ENCODE results near the gene PMEL. TPM values are rescaled to one million over a fixed set of nuclear protein-coding genes. Genes with fewer than 3 reads are reported as not detected.
A peak's percentile ranks its signal among the peaks of the same experiment; 100 is the strongest.

The PMEL gene
- total and polyA plus RNA-seq, 2 of the 8 experiments (the other 6 are each of a cell fraction or from before 2014, with no cell fraction given) = 120 to 382 TPM

DNA sequence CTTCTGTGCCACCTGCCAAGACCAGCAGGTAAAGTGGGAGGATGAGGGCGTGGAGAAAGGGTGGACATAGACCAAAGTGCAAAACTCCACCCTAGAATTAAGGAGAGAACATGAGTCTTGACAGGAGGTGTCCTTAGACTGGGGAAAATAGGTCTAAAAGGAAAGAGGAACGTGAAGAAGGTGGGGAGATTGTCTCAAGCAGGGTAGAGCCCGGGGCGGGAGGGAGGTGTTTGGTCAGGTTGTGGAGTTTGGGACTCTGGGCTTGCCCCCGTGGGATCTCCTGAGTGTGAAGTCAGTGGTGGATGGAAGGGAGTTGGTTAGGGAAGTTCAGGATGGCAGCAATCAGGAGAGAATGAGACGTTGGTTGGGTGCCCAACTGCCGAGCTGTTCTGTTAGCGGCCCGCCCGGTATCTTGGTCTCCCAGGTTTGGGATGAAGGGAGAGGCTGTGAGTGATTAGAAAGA is 34.5 kb downstream of the PMEL start:
- Histone ChIP-seq H3K23ac (ENCODE audit: insufficient read length) (no peak overlapping the region), H3K4me3 (ENCODE audit: extremely low read depth in 1 of 4, insufficient read depth in 2 of 4, low read depth in 3 of 4, low read length in 4 of 4) (peak overlapping the region; percentile 47 to 75 (median 66)), H3K4me1 (replicated peaks in 1 of 4; ENCODE audit: control insufficient read depth in 3 of 4, insufficient read depth in 4 of 4, low read length in 3 of 4) (peaks cover 4 to 20% (median 11%) of the 10 kb centered on the region in 4 experiments; a peak in 6 of 7 replicates), H2AK5ac (ENCODE audit: low read depth, low read length) (no peak overlapping the region; the same call in 1 of the 2 replicates), H3K9ac (replicated peaks in 1 of 4; ENCODE audit: extremely low read depth in 1 of 4, low read depth in 3 of 4, low read length in 3 of 4) (peak overlapping the region in 1 of 4 experiments; percentile 52; a peak in 1 of 7 replicates), H2BK15ac (ENCODE audit: low read length) (peak overlapping the region; percentile 99; the same call in 1 of the 2 replicates), H2AFZ (ENCODE audit: low read length) (peak overlapping the region; percentile 81; the same call in 1 of the 2 replicates), H3K27me3 (replicated peaks in 1 of 4; ENCODE audit: control insufficient read depth in 3 of 4, extremely low read depth in 1 of 4, insufficient read depth in 3 of 4, low read length in 3 of 4) (peaks cover 0 to 21% (median 13%) of the 10 kb centered on the region in 4 experiments; a peak in 6 of 7 replicates), H2BK120ac (replicated peaks; ENCODE audit: low read depth, low read length) (no peak overlapping the region), H3K36me3 (ENCODE audit: control insufficient read depth in 2 of 4, insufficient read depth in 4 of 4, low read length in 3 of 4) (no peaks in the 10 kb centered on the region), H4K91ac (replicated peaks; ENCODE audit: insufficient read length, low read length) (peak overlapping the region; percentile 8), H3K23me2 (ENCODE audit: low read depth, low read length) (peaks cover 17% of the 10 kb centered on the region), H3K79me1 (ENCODE audit: low read depth, low read length) (peaks cover under 1% of the 10 kb centered on the region; the same call in 1 of the 2 replicates), H2BK12ac (ENCODE audit: low read depth, low read length) (peak overlapping the region; percentile 46; the same call in 1 of the 2 replicates), H3K18ac (ENCODE audit: extremely low read depth, low read length) (peak overlapping the region; percentile 62; the same call in 1 of the 2 replicates), H3K9me3 (ENCODE audit: insufficient read depth in 2 of 2, low read depth in 1 of 2, low read length in 1 of 2) (no peaks in the 10 kb centered on the region), H4K8ac (ENCODE audit: extremely low read depth, insufficient read depth, low read length) (no peak overlapping the region), H3K56ac (replicated peaks; ENCODE audit: insufficient read length, low read depth, low read length) (no peak overlapping the region), H4K5ac (ENCODE audit: insufficient read length, low read depth, low read length) (no peak overlapping the region), H3K27ac (ENCODE audit: low read depth, low read length) (no peak overlapping the region), H3K4me2 (ENCODE audit: insufficient read depth in 1 of 2, low read depth in 2 of 2, low read length in 2 of 2) (peak overlapping the region; percentile 92 to 93), H3K4ac (replicated peaks; ENCODE audit: insufficient read length, low read depth, low read length) (no peak overlapping the region), H4K20me1 (replicated peaks in 1 of 2; ENCODE audit: control insufficient read depth in 1 of 2, insufficient read depth in 2 of 2, low read length in 2 of 2) (no peaks in the 10 kb centered on the region), H3K14ac (ENCODE audit: insufficient read length) (no peak overlapping the region), H2BK5ac (ENCODE audit: low read depth, low read length) (peak overlapping the region; percentile 69; the same call in 1 of the 2 replicates), H3K79me2 (ENCODE audit: control insufficient read depth in 1 of 2, insufficient read depth in 2 of 2, low read length in 2 of 2) (peaks cover 1 to 3% of the 10 kb centered on the region in 2 experiments; a peak in 3 of 4 replicates), H2BK20ac (ENCODE audit: low read length) (0 out of 2 replicates have a peak overlapping the region, but pooled peaks have one; percentile 15)
- ChIA-PET CTCF (ENCODE audit: partially characterized antibody) (interaction anchor here (0.7 to 7.8 kb wide), 9 partner anchors 8 to 287 kb away, joined by 3 to 71 read pairs (median 5); partner anchors contain the start of genes DNAJC14, ORMDL2 and SARNP), POLR2A (ENCODE audit: partially characterized antibody) (interaction anchor here (1.0 to 1.9 kb wide), 5 partner anchors 24 to 193 kb away, joined by 3 to 5 read pairs (median 3); partner anchors contain the start of gene DNAJC14)
- no peak for FAIRE-seq
- DNase-seq (ENCODE audit: low read depth in 1 of 2, low spot score in 2 of 2) = peak in 1 of 2 experiments; percentile 66
- WGBS, 2 experiments (ENCODE audit: extremely low coverage in 1 of 2, insufficient coverage in 1 of 2, insufficient read length in 1 of 2, insufficient replicate concordance in 2 of 2, low coverage in 1 of 2, low lambda C conversion rate in 2 of 2, missing lambda C conversion rate in 1 of 2) = 35% methylated on average over 10 of the region's 10 CpGs; no CpG with 5 or more reads in 1 of the 2 experiments
- TF ChIP-seq ASH2L (IDR thresholded peaks at IDR 0.05; ENCODE audit: low read length) (no peak), SUZ12 (IDR thresholded peaks at IDR 0.05; ENCODE audit: low read length) (0 out of 2 replicates have a peak, but pooled peaks have one; percentile 11), SP1 (IDR thresholded peaks at IDR 0.05; ENCODE audit: low read depth, low read length) (no peak), GABPA (IDR thresholded peaks at IDR 0.05; ENCODE audit: borderline replicate concordance, insufficient read depth, low read length) (no peak), RXRA (IDR thresholded peaks at IDR 0.05; ENCODE audit: insufficient read depth, low read depth, low read length) (no peak), CTBP2 (IDR thresholded peaks at IDR 0.05; ENCODE audit: borderline replicate concordance, insufficient read depth, insufficient read length, low read length) (no peak), SP2 (IDR thresholded peaks at IDR 0.05; ENCODE audit: low read length) (no peak), MAFK (IDR thresholded peaks at IDR 0.05; ENCODE audit: low read depth, low read length) (no peak), FOSL1 (IDR thresholded peaks at IDR 0.05; ENCODE audit: insufficient read depth, low read depth, low read length) (no peak), SIN3A (conservative IDR thresholded peaks at IDR 0.05 in 1 of 2, IDR thresholded peaks at IDR 0.05 in 1 of 2; ENCODE audit: low read depth in 1 of 2, low read length in 2 of 2) (0 out of 4 replicates have a peak, but pooled peaks of 1 of the 2 experiments have one; percentile 12)
- TF ChIP-seq, protein P1, sequence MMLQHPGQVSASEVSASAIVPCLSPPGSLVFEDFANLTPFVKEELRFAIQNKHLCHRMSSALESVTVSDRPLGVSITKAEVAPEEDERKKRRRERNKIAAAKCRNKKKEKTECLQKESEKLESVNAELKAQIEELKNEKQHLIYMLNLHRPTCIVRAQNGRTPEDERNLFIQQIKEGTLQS (IDR thresholded peaks at IDR 0.05; ENCODE audit: insufficient read depth, low read depth, low read length) = no peak

All from H1 (cell line).